Mammary epithelial cell (primary cell): ENCODE results near the gene SHC2.

Source experiments
- EZH2 ChIP-seq: IDR thresholded peaks from 2 replicates; pipeline ENCODE4 v1.6.1; 2012; ENCODE audit warnings: low read length, inconsistent platforms, borderline replicate concordance
- TF ChIP-seq, protein P1 (sequence below), 2 donors: IDR thresholded peaks in 1 of 2; conservative IDR thresholded peaks in 1 of 2; 2 replicates each; pipeline ENCODE4 v1.5.1; 2011 to 2012; ENCODE audit warnings: inconsistent platforms in 2 of 2, low read length in 2 of 2, mild to moderate bottlenecking in 2 of 2, control low read depth in 1 of 2, low read depth in 1 of 2; ENCODE audit not compliant: insufficient read depth in 1 of 2; ENCODE audit errors: extremely low read depth in 1 of 2

DNA sequence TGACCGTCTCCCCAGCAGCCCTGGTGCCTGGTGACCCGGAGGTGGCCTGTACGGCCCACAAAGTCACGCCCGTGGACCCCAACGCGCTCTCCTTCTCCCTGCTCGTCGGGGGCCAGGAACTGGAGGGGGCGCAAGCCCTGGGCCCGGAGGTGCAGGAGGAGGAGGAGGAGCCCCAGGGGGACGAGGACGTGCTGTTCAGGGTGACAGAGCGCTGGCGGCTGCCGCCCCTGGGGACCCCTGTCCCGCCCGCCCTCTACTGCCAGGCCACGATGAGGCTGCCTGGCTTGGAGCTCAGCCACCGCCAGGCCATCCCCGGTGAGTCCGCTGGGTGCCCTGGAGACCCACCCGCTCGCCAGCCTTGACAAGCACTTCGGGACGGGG, 37.7 kb upstream of the SHC2 start:
- TF ChIP-seq, protein P1, sequence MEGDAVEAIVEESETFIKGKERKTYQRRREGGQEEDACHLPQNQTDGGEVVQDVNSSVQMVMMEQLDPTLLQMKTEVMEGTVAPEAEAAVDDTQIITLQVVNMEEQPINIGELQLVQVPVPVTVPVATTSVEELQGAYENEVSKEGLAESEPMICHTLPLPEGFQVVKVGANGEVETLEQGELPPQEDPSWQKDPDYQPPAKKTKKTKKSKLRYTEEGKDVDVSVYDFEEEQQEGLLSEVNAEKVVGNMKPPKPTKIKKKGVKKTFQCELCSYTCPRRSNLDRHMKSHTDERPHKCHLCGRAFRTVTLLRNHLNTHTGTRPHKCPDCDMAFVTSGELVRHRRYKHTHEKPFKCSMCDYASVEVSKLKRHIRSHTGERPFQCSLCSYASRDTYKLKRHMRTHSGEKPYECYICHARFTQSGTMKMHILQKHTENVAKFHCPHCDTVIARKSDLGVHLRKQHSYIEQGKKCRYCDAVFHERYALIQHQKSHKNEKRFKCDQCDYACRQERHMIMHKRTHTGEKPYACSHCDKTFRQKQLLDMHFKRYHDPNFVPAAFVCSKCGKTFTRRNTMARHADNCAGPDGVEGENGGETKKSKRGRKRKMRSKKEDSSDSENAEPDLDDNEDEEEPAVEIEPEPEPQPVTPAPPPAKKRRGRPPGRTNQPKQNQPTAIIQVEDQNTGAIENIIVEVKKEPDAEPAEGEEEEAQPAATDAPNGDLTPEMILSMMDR (conservative IDR thresholded peaks at IDR 0.05 in 1 of 2, IDR thresholded peaks at IDR 0.05 in 1 of 2; ENCODE audit: extremely low read depth in 1 of 2, insufficient read depth in 1 of 2, low read depth in 1 of 2, low read length in 2 of 2) = no peak
- no peak for TF ChIP-seq EZH2
